HG03060 (cell line): ENCODE measurements around the gene MRPS18A.
"Not testable (repeated sequence)": the region's sequence is repeated elsewhere in the genome, so short reads cannot be mapped to it uniquely, and the experiment has no call there.

Experiments used
- ATAC-seq: cut with Tn5 transposase; IDR thresholded peaks from one replicate; pipeline ENCODE4 v1.9.1; 2021; ENCODE audit warnings: low read depth, moderate number of reproducible peaks; ENCODE audit not compliant: unreplicated experiment

The MRPS18A gene

GRCh38 chr6:43671801-43672690, 15.5 kb downstream of the MRPS18A start:
- ATAC-seq, result no peak

GRCh38 chr6:43671011-43671800, 16.4 kb downstream of the MRPS18A start:
- ATAC-seq, result no peak

GRCh38 chr6:43670623-43670986, 17.0 kb downstream of the MRPS18A start:
- ATAC-seq, result no peak

- no peak for ATAC-seq
These were observed 17.5 kb downstream of the MRPS18A start for GRCh38 chr6:43669922-43670622.

- no peak for ATAC-seq
These were observed 18.3 kb downstream of the MRPS18A start for GRCh38 chr6:43669050-43669921.

GRCh38 chr6:43668151-43669028, 19.2 kb downstream of the MRPS18A start:
- ATAC-seq, result no peak

GRCh38 chr6:43667245-43668150, 20.1 kb downstream of the MRPS18A start:
- ATAC-seq, result no peak

- no peak for ATAC-seq
These were observed 21.2 kb downstream of the MRPS18A start for GRCh38 chr6:43666196-43666920.

GRCh38 chr6:43665376-43665775, 22.2 kb downstream of the MRPS18A start:
- no peak for ATAC-seq

- ATAC-seq, result not testable (repeated sequence)
These were observed 24.6 kb downstream of the MRPS18A start for GRCh38 chr6:43662948-43663347.

- ATAC-seq, result no peak
These were observed 29.4 kb downstream of the MRPS18A start for GRCh38 chr6:43658161-43658560.

GRCh38 chr6:43657221-43657802, 30.3 kb downstream of the MRPS18A start:
- ATAC-seq, result no peak

- not testable (repeated sequence) for ATAC-seq
These were observed 34.8 kb downstream of the MRPS18A start for GRCh38 chr6:43652822-43653221.

GRCh38 chr6:43648248-43648647, 39.3 kb downstream of the MRPS18A start:
- no peak for ATAC-seq

GRCh38 chr6:43647613-43648012, 40.0 kb downstream of the MRPS18A start:
- ATAC-seq, result no peak

- no peak for ATAC-seq
These were observed 42.0 kb downstream of the MRPS18A start for GRCh38 chr6:43645613-43645964.

GRCh38 chr6:43644940-43645612, 42.5 kb downstream of the MRPS18A start, which contains the start of gene RSPH9:
RSPH9 (plus strand) TSS chr6:43645036; CDS start chr6:43645099, 63 bp downstream.
- no peak for ATAC-seq
